Uterus (tissue), 4 donors: ENCODE measurements around the gene ZFP42. TPM values are rescaled to one million over a fixed set of nuclear protein-coding genes. Genes with fewer than 3 reads are reported as not detected.

Experiments
- DNase-seq, 2 donors: peaks; one replicate each; pipeline ENCODE4 v3.0.0-alpha.2; 2019 to 2020
- H3K27ac ChIP-seq, 2 donors: fragments of 200-600 bp; sonication (generic); 1 replicate in 1 of 2; 2 replicates in 1 of 2; pipeline ENCODE4 v1.5.1; 2016 to 2018
- H3K27me3 ChIP-seq, 2 donors: fragments of 200-600 bp; sonication (generic); one replicate each; pipeline ENCODE4 v1.5.1; 2018 to 2019; ENCODE audit warnings: control low read depth in 1 of 2
- H3K36me3 ChIP-seq, 2 donors: fragments of 200-600 bp; sonication (generic); one replicate each; pipeline ENCODE4 v1.5.1; 2019; ENCODE audit warnings: control low read depth in 1 of 2
- H3K4me1 ChIP-seq, 2 donors: fragments of 200-600 bp; sonication (generic); one replicate each; pipeline ENCODE4 v1.5.1; 2018 to 2019; ENCODE audit warnings: control low read depth in 1 of 2
- H3K4me3 ChIP-seq, 2 donors: fragments of 200-600 bp; sonication (generic); 1 replicate in 1 of 2; 2 replicates in 1 of 2; pipeline ENCODE4 v1.5.1; 2018 to 2019; ENCODE audit warnings: mild to moderate bottlenecking in 1 of 2
- H3K9me3 ChIP-seq, 2 donors: fragments of 200-600 bp; sonication (generic); one replicate each; pipeline ENCODE4 v1.5.1; 2019; ENCODE audit warnings: control low read depth in 1 of 2
- POLR2A ChIP-seq, 2 donors: fragments of 450-650 bp; IDR thresholded peaks; one replicate each; pipeline ENCODE4 v1.6.1; 2016; ENCODE audit warnings: antibody characterized with exemption in 2 of 2, mild to moderate bottlenecking in 1 of 2, moderate library complexity in 1 of 2
- intact Hi-C: fragments of 100-400 bp; cut with DNase I; formaldehyde crosslinking; loops from one replicate; pipeline ENCODE4 v1.15.1; 2023; ENCODE audit warnings: low total_unique reads
- total RNA-seq, 4 donors: library from RNA; depleted of rRNA in 3 of 4; stranded (reverse); fragments of >200 nt in 3 of 4; gene quantifications; one replicate each; pipeline versions ENCODE4 v1.1.0 to v1.2.4, GENCODE V29; 2014 to 2023
- TF ChIP-seq, protein P1 (sequence below), 4 experiments: fragments of 200-600 bp in 2 of 4; fragments of 450-650 bp in 2 of 4; sonication (generic) in 2 of 4; IDR thresholded peaks; one replicate each; pipeline ENCODE4 v1.5.1; 2016 to 2019; ENCODE audit warnings: antibody characterized with exemption in 4 of 4, mild to moderate bottlenecking in 2 of 4, moderate library complexity in 1 of 4
- donor health status: DM: yes; HTN: yes; CAD: no.

Gene ZFP42
- total RNA-seq = under 1 TPM in 1 of 4 donors, not detected in 3; 0.90 TPM

GRCh38 chr4:187995322-187996207, at the start of gene ZFP42:
Gene ZFP42 (plus strand): TSS chr4:187995771. CDS start chr4:188002808, 7,037 bp downstream.
- Histone ChIP-seq H3K27me3 (peaks cover 0 to 3% of the 10 kb centered on the region in 2 donors), H3K4me1 (no peaks in the 10 kb centered on the region), H3K27ac (no peak within 1 kb of the TSS), H3K9me3 (no peaks in the 10 kb centered on the region), H3K36me3 (no peaks in the 10 kb centered on the region), H3K4me3 (no peak within 1 kb of the TSS)
- TF ChIP-seq, protein P1, sequence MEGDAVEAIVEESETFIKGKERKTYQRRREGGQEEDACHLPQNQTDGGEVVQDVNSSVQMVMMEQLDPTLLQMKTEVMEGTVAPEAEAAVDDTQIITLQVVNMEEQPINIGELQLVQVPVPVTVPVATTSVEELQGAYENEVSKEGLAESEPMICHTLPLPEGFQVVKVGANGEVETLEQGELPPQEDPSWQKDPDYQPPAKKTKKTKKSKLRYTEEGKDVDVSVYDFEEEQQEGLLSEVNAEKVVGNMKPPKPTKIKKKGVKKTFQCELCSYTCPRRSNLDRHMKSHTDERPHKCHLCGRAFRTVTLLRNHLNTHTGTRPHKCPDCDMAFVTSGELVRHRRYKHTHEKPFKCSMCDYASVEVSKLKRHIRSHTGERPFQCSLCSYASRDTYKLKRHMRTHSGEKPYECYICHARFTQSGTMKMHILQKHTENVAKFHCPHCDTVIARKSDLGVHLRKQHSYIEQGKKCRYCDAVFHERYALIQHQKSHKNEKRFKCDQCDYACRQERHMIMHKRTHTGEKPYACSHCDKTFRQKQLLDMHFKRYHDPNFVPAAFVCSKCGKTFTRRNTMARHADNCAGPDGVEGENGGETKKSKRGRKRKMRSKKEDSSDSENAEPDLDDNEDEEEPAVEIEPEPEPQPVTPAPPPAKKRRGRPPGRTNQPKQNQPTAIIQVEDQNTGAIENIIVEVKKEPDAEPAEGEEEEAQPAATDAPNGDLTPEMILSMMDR (IDR thresholded peaks at IDR 0.05) = no peak
- intact Hi-C loops = no loop called here
- DNase-seq = no peak

DNA sequence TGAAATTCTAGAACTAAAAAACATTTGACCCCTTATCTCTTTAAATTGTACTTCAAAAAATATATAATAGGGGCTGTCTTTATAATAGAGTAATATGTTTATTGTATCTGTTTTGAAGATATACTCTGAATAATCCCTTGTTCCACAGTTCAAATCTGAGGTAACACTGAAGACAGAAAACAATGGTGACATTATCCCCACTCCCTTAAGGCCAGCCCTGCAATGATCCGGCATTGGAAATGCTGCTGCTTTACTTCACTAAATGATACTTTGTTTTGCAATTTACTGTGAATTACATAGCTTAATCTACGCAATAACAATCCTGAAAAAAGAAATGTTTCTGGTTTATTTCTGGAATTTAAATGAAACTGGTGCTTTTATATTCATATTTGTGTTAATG, 34.4 kb upstream of the ZFP42 start:
- no peaks in the 10 kb centered on the region for H3K27me3 ChIP-seq
- no peak overlapping the region for H3K27ac ChIP-seq
- intact Hi-C loops = no loop called here
- no peaks in the 10 kb centered on the region for H3K9me3 ChIP-seq
- no peaks in the 10 kb centered on the region for H3K4me1 ChIP-seq
- H3K36me3 ChIP-seq = no peaks in the 10 kb centered on the region
- TF ChIP-seq, protein P1 (IDR thresholded peaks at IDR 0.05) = no peak
- TF ChIP-seq POLR2A (IDR thresholded peaks at IDR 0.05) = no peak
- no peak overlapping the region for H3K4me3 ChIP-seq
- DNase-seq = no peak

DNA sequence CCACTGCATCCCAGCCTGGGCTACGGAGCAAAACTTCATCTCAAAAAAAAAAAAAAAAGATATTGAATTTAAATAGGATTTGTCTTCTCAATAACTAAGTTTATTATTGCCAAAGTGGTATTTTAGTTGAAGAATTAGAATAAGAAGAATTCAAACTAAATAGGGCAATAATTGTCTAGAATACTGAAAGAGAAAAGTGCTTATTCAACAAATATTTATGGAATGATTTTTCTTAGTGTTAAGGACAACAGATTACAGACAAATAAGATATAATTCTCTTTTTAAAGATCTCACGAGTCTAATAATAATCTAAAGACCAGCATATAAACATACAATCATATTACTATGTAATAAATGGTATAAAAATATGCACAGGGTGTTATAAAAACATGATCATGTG, 33.6 kb upstream of the ZFP42 start:
- Histone ChIP-seq H3K4me3 (no peak overlapping the region), H3K27ac (no peak overlapping the region), H3K36me3 (no peaks in the 10 kb centered on the region), H3K9me3 (no peaks in the 10 kb centered on the region), H3K4me1 (no peaks in the 10 kb centered on the region), H3K27me3 (no peaks in the 10 kb centered on the region)
- DNase-seq = no peak
- no peak for TF ChIP-seq POLR2A (IDR thresholded peaks at IDR 0.05)
- TF ChIP-seq, protein P1 (IDR thresholded peaks at IDR 0.05) = no peak
- intact Hi-C loops = no loop called here

GRCh38 chr4:187962926-187963325, 32.6 kb upstream of the ZFP42 start:
- no peaks in the 10 kb centered on the region for H3K36me3 ChIP-seq
- H3K4me1 ChIP-seq = no peaks in the 10 kb centered on the region
- H3K27ac ChIP-seq = no peak overlapping the region
- intact Hi-C loops = no loop called here
- TF ChIP-seq, protein P1 (IDR thresholded peaks at IDR 0.05) = no peak
- TF ChIP-seq POLR2A (IDR thresholded peaks at IDR 0.05) = no peak
- H3K4me3 ChIP-seq = no peak overlapping the region
- no peaks in the 10 kb centered on the region for H3K27me3 ChIP-seq
- DNase-seq = no peak
- no peaks in the 10 kb centered on the region for H3K9me3 ChIP-seq

- no peak for TF ChIP-seq POLR2A (IDR thresholded peaks at IDR 0.05)
- TF ChIP-seq, protein P1 (IDR thresholded peaks at IDR 0.05) = no peak
- no peak for DNase-seq
- Histone ChIP-seq H3K27me3 (no peaks in the 10 kb centered on the region), H3K9me3 (no peaks in the 10 kb centered on the region), H3K4me1 (no peaks in the 10 kb centered on the region), H3K36me3 (no peaks in the 10 kb centered on the region), H3K27ac (no peak overlapping the region), H3K4me3 (no peak overlapping the region)
- intact Hi-C loops = no loop called here
Observed at GRCh38 chr4:187965726-187966125, 29.8 kb upstream of the ZFP42 start.
